HL-60 (cell line): ENCODE data around the gene TMEM130.

ENCODE experiments used
- DNase-seq, 2 experiments: peaks; one replicate each; pipeline ENCODE4 v3.0.0-alpha.2; 2010 to 2020; ENCODE audit warnings: low read depth in 1 of 2, low spot score in 1 of 2
- H3K27ac ChIP-seq: fragments of 250-450 bp; sonication (Bioruptor Pico); replicated peaks from 2 replicates; pipeline ENCODE4 v1.5.1; 2020; ENCODE audit warnings: mild to moderate bottlenecking, moderate library complexity
- H3K27me3 ChIP-seq: fragments of 250-450 bp; sonication (Bioruptor Pico); 2 replicates; pipeline ENCODE4 v1.5.1; 2021; ENCODE audit warnings: mild to moderate bottlenecking, moderate library complexity; ENCODE audit not compliant: insufficient read depth, poor library complexity, severe bottlenecking
- H3K4me3 ChIP-seq: replicated peaks from 2 replicates; pipeline ENCODE4 v1.5.1; 2011; ENCODE audit warnings: mild to moderate bottlenecking, control low read depth, low read length; ENCODE audit not compliant: insufficient read depth
- CTCF ChIP-seq: IDR thresholded peaks from one replicate; pipeline ENCODE4 v1.5.1; 2011; ENCODE audit warnings: low read length, control low read depth, inconsistent platforms; ENCODE audit not compliant: insufficient read depth
- GABPA ChIP-seq: IDR thresholded peaks from 2 replicates; pipeline ENCODE4 v1.6.1; 2012; ENCODE audit warnings: low read depth
- POLR2AphosphoS5 ChIP-seq: IDR thresholded peaks from 2 replicates; pipeline ENCODE4 v1.6.1; 2012; ENCODE audit warnings: low read depth
- REST ChIP-seq: IDR thresholded peaks from 2 replicates; pipeline ENCODE4 v1.6.1; 2012; ENCODE audit warnings: low read depth; ENCODE audit not compliant: insufficient replicate concordance
- SPI1 ChIP-seq: IDR thresholded peaks from 2 replicates; pipeline ENCODE4 v1.6.1; 2012; ENCODE audit warnings: low read depth, mild to moderate bottlenecking, borderline replicate concordance

Gene TMEM130

GRCh38 chr7:98862716-98863420, 6.9 kb downstream of the TMEM130 start:
- TF ChIP-seq GABPA = no peak
- no peak for TF ChIP-seq CTCF
- no peak for TF ChIP-seq REST
- TF ChIP-seq POLR2AphosphoS5 = no peak
- no peak for TF ChIP-seq SPI1
- no peak for DNase-seq
- no peak overlapping the region for H3K4me3 ChIP-seq
- H3K27me3 ChIP-seq = no peaks in the 10 kb centered on the region
- no peak overlapping the region for H3K27ac ChIP-seq

- TF ChIP-seq POLR2AphosphoS5 (no peak), REST (no peak), SPI1 (no peak), GABPA (no peak), CTCF (no peak)
- Histone ChIP-seq H3K27ac (no peak overlapping the region), H3K4me3 (no peak overlapping the region), H3K27me3 (no peaks in the 10 kb centered on the region)
- DNase-seq = no peak
Measured at GRCh38 chr7:98862203-98862602, 7.6 kb downstream of the TMEM130 start.

GRCh38 chr7:98860071-98860470, 9.7 kb downstream of the TMEM130 start:
- Histone ChIP-seq H3K27ac (no peak overlapping the region), H3K4me3 (no peak overlapping the region), H3K27me3 (no peaks in the 10 kb centered on the region)
- DNase-seq = peak in 1 of 2 experiments; percentile 32
- TF ChIP-seq POLR2AphosphoS5 (no peak), GABPA (no peak), SPI1 (no peak), CTCF (no peak), REST (no peak)
